OCI-LY7 (cell line): ENCODE measurements around the gene AKIRIN2. TPM values are rescaled to one million over a fixed set of nuclear protein-coding genes. Genes with fewer than 3 reads are reported as not detected.

ENCODE experiments used
- BruUV-seq: library from RNA; stranded (reverse); fragments of 400-500 nt; replicated peaks from 2 replicates; lab custom pipeline; 2021; lab: Mats Ljungman, UMichigan
- CTCF ChIA-PET: fragments of 300-600 bp; sonication (Branson Sonifier 250); formaldehyde crosslinking; loops from one replicate; lab custom pipeline; 2022; ENCODE audit warnings: antibody characterized with exemption; ENCODE audit not compliant: unreplicated experiment; lab: Charles Lee
- POLR2A ChIA-PET: fragments of 300-600 bp; sonication (Branson Sonifier 250); formaldehyde crosslinking; loops from one replicate; lab custom pipeline; 2022; ENCODE audit warnings: antibody characterized with exemption; lab: Charles Lee
- DNase-seq: peaks from one replicate; pipeline ENCODE4 v3.0.0-alpha.2; 2015; ENCODE audit warnings: low spot score
- H2AFZ ChIP-seq: fragments of 200-600 bp; sonication (generic), shearing (Covaris generic); 2 replicates; pipeline ENCODE4 v1.6.1; 2014; ENCODE audit warnings: mild to moderate bottlenecking, antibody characterized with exemption, low read length, moderate library complexity
- H3K27ac ChIP-seq: fragments of 200-600 bp; sonication (generic); 2 replicates; pipeline ENCODE4 v1.5.1; 2014; ENCODE audit warnings: mixed run types, low read depth, mild to moderate bottlenecking, moderate library complexity, low read length, inconsistent platforms; ENCODE audit not compliant: poor library complexity, severe bottlenecking
- H3K36me3 ChIP-seq: fragments of 200-600 bp; sonication (generic); 2 replicates; pipeline ENCODE4 v1.6.1; 2014; ENCODE audit warnings: mild to moderate bottlenecking, antibody characterized with exemption, low read length, moderate library complexity, mixed read lengths; ENCODE audit not compliant: insufficient read depth
- H3K4me1 ChIP-seq: fragments of 200-600 bp; sonication (generic); 2 replicates; pipeline ENCODE4 v1.5.1; 2014; ENCODE audit warnings: mild to moderate bottlenecking, low read length; ENCODE audit not compliant: insufficient read depth, poor library complexity, severe bottlenecking
- H3K4me2 ChIP-seq: fragments of 200-600 bp; sonication (generic); 2 replicates; pipeline ENCODE4 v1.6.1; 2014; ENCODE audit warnings: mild to moderate bottlenecking, low read length
- H3K4me3 ChIP-seq: fragments of 200-600 bp; sonication (generic); 2 replicates; pipeline ENCODE4 v1.5.1; 2014; ENCODE audit warnings: mild to moderate bottlenecking, low read depth, low read length; ENCODE audit not compliant: poor library complexity, severe bottlenecking
- H3K79me2 ChIP-seq: fragments of 200-600 bp; sonication (generic); 2 replicates; pipeline ENCODE4 v1.6.1; 2016; ENCODE audit warnings: low read depth, mild to moderate bottlenecking, low read length, moderate library complexity, mixed read lengths; ENCODE audit not compliant: insufficient read depth
- H3K9me2 ChIP-seq: fragments of 200-600 bp; sonication (generic); 2 replicates; pipeline ENCODE4 v1.6.1; 2016; ENCODE audit warnings: mild to moderate bottlenecking, low read length, mixed read lengths; ENCODE audit not compliant: insufficient read depth
- H3K9me3 ChIP-seq: fragments of 200-600 bp; sonication (generic); 2 replicates; pipeline ENCODE4 v1.6.1; 2014; ENCODE audit warnings: mild to moderate bottlenecking, mixed run types, low read length, mixed read lengths
- H4K20me1 ChIP-seq: fragments of 200-600 bp; sonication (generic); 2 replicates; pipeline ENCODE4 v1.6.1; 2014; ENCODE audit warnings: mild to moderate bottlenecking, antibody characterized with exemption, low read length, moderate library complexity, mixed read lengths; ENCODE audit not compliant: insufficient read depth
- EZH2phosphoT487 ChIP-seq: fragments of 200-600 bp; sonication (generic); IDR thresholded peaks from 2 replicates; pipeline ENCODE4 v1.6.1; 2018; ENCODE audit warnings: low read depth, borderline replicate concordance, mild to moderate bottlenecking, mixed run types, antibody characterized with exemption, low read length, moderate library complexity, mixed read lengths
- intact Hi-C: fragments of 100-400 bp; cut with micrococcal nuclease; formaldehyde crosslinking; loops from one replicate; pipeline ENCODE4 v1.10.0; 2022; ENCODE audit not compliant: unreplicated experiment
- total RNA-seq, 2 experiments: library from RNA; depleted of rRNA in 1 of 2; stranded (reverse); fragments of >200 nt in 1 of 2; shearing (Covaris generic) in 1 of 2; gene quantifications; 2 replicates each; pipeline ENCODE4 v1.2.3, GENCODE V29; 2014 to 2022
- TF ChIP-seq, protein P1 (sequence below): fragments of 200-600 bp; sonication (generic); conservative IDR thresholded peaks from 2 replicates; pipeline ENCODE4 v1.5.1; 2014; ENCODE audit warnings: mild to moderate bottlenecking, antibody characterized with exemption, low read length, moderate library complexity, mixed read lengths

AKIRIN2 gene
- total RNA-seq, 2 experiments from 2014 or later = 70.4 to 127 TPM

DNA sequence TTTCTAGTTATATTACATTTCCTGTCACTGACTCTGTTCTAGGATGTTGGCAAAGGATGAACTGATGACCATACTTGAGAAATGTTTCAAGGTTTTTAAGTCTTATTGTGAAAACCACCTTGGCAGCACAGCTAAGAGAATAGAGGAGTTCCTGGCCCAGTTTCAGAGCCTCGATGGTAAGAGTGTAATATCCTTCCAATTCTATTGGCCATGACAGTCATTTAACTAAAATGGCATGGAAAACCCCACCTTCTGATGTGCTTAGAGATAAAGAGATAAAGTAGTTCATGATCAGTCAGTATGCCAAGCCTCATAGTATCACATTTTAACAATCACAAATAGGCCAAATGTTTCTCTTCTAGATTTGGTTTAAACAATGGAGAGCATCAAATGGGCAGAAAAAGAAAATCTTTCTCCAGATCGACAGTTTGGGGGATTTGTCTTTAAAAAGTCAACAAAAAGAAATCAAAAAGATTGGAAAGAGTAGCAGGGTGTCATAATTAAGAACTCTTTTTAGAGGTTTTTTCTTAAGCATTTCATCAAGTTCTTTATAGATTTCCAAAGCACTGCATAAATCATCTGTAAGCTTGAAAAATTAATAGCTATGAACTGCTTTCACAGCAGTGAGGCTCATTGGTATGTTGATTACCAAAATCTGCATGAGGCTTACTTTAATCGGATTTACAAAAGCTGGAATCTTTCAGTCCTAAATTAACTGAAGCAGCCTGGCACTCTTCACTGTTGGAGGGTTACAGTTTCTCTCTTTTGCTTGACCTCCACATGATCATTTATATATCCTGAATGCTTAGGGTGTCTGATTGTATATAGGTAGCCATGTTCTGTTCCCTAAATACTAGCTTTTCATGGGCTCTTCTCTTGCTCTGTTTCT is 48.7 kb downstream of the AKIRIN2 start:
- no TSS peak for BruUV-seq
- Histone ChIP-seq H3K79me2 (no peaks in the 10 kb centered on the region), H3K4me3 (no peak overlapping the region), H3K4me2 (no peak overlapping the region), H3K9me2 (no peaks in the 10 kb centered on the region), H4K20me1 (no peaks in the 10 kb centered on the region), H3K9me3 (no peaks in the 10 kb centered on the region), H3K4me1 (peaks cover 7% of the 10 kb centered on the region), H2AFZ (no peak overlapping the region), H3K36me3 (peaks cover 56% of the 10 kb centered on the region), H3K27ac (no peak overlapping the region)
- intact Hi-C loops = no loop called here
- DNase-seq = no peak
- ChIA-PET CTCF (no interaction called here), POLR2A (interaction anchor here (0.6 to 1.1 kb wide), 4 partner anchors 10 to 120 kb away, joined by 3 read pairs; no protein-coding TSS in a partner anchor)
- TF ChIP-seq, protein P1, sequence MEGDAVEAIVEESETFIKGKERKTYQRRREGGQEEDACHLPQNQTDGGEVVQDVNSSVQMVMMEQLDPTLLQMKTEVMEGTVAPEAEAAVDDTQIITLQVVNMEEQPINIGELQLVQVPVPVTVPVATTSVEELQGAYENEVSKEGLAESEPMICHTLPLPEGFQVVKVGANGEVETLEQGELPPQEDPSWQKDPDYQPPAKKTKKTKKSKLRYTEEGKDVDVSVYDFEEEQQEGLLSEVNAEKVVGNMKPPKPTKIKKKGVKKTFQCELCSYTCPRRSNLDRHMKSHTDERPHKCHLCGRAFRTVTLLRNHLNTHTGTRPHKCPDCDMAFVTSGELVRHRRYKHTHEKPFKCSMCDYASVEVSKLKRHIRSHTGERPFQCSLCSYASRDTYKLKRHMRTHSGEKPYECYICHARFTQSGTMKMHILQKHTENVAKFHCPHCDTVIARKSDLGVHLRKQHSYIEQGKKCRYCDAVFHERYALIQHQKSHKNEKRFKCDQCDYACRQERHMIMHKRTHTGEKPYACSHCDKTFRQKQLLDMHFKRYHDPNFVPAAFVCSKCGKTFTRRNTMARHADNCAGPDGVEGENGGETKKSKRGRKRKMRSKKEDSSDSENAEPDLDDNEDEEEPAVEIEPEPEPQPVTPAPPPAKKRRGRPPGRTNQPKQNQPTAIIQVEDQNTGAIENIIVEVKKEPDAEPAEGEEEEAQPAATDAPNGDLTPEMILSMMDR = no peak
- no peak for TF ChIP-seq EZH2phosphoT487

GRCh38 chr6:87645080-87645479 is 57.0 kb downstream of the AKIRIN2 start:
- peak overlapping the region; percentile 38; the same call in 1 of the 2 replicates for H3K4me2 ChIP-seq
- H3K27ac ChIP-seq = no peak overlapping the region
- no peaks in the 10 kb centered on the region for H3K9me2 ChIP-seq
- no peak overlapping the region for H3K4me3 ChIP-seq
- no peaks in the 10 kb centered on the region for H3K9me3 ChIP-seq
- POLR2A ChIA-PET = interaction anchor here (0.7 kb wide), 3 partner anchors 57 to 364 kb away, joined by 3 to 5 read pairs (median 3); partner anchors contain the start of gene AKIRIN2
- CTCF ChIA-PET = interaction anchor here (0.5 kb wide), 1 partner anchor 109 kb away, joined by 3 read pairs; no protein-coding TSS in a partner anchor
- intact Hi-C loops = no loop called here
- H4K20me1 ChIP-seq = no peaks in the 10 kb centered on the region
- H3K4me1 ChIP-seq = peaks cover 6% of the 10 kb centered on the region
- no TSS peak for BruUV-seq
- H3K79me2 ChIP-seq = no peaks in the 10 kb centered on the region
- no peak overlapping the region for H2AFZ ChIP-seq
- TF ChIP-seq, protein P1 = no peak
- no peak for TF ChIP-seq EZH2phosphoT487
- peaks cover 23% of the 10 kb centered on the region; the same call in 1 of the 2 replicates for H3K36me3 ChIP-seq
- DNase-seq = no peak
